Osteoblast (primary cell): ENCODE results near the gene DNAAF5. TPM values are rescaled to one million over a fixed set of nuclear protein-coding genes. Genes with fewer than 3 reads are reported as not detected.
A peak's percentile ranks its signal among the peaks of the same experiment; 100 is the strongest.

Experiments used
- DNase-seq: peaks from one replicate; pipeline ENCODE4 v3.0.0; 2011; ENCODE audit warnings: low spot score, mixed read lengths; ENCODE audit not compliant: insufficient read length; ENCODE audit errors: missing footprints
- H2AFZ ChIP-seq: 2 replicates; pipeline ENCODE4 v1.6.0; 2011; ENCODE audit warnings: mild to moderate bottlenecking, low read length
- H3K27ac ChIP-seq: 2 replicates; pipeline ENCODE4 v1.5.1; 2011; ENCODE audit warnings: mild to moderate bottlenecking, low read depth, low read length, moderate library complexity
- H3K27me3 ChIP-seq: 2 replicates; pipeline ENCODE4 v1.6.0; 2012; ENCODE audit warnings: mild to moderate bottlenecking, control low read depth, inconsistent platforms, low read length, moderate library complexity; ENCODE audit not compliant: insufficient read depth
- H3K36me3 ChIP-seq: 2 replicates; pipeline ENCODE4 v1.5.1; 2011; ENCODE audit warnings: mild to moderate bottlenecking, low read length, control low read depth, moderate library complexity; ENCODE audit not compliant: insufficient read depth
- H3K4me1 ChIP-seq: 2 replicates; pipeline ENCODE4 v1.5.1; 2011; ENCODE audit warnings: mild to moderate bottlenecking, low read length, control low read depth, moderate library complexity; ENCODE audit not compliant: insufficient read depth
- H3K4me2 ChIP-seq: 2 replicates; pipeline ENCODE4 v1.6.0; 2011; ENCODE audit warnings: mild to moderate bottlenecking, low read length; ENCODE audit not compliant: insufficient read depth
- H3K4me3 ChIP-seq: fragments of 200-600 bp; sonication (generic); 3 replicates; pipeline ENCODE4 v1.5.1; 2012; ENCODE audit warnings: mild to moderate bottlenecking, low read length, inconsistent platforms; ENCODE audit not compliant: insufficient read depth
- H3K79me2 ChIP-seq: 2 replicates; pipeline ENCODE4 v1.6.0; 2012; ENCODE audit warnings: mild to moderate bottlenecking, low read length, control low read depth, inconsistent platforms; ENCODE audit not compliant: insufficient read depth
- H3K9me3 ChIP-seq: 2 replicates; pipeline ENCODE4 v1.5.1; 2011; ENCODE audit warnings: low read depth, low read length, control low read depth
- H4K20me1 ChIP-seq: 2 replicates; pipeline ENCODE4 v1.6.0; 2012; ENCODE audit warnings: mild to moderate bottlenecking, low read length, control low read depth; ENCODE audit not compliant: insufficient read depth
- CTCF ChIP-seq: IDR thresholded peaks from 2 replicates; pipeline ENCODE4 v1.5.1; 2011; ENCODE audit warnings: mild to moderate bottlenecking, low read depth, low read length, moderate library complexity; ENCODE audit errors: extremely low read depth
- total RNA-seq: library from RNA; depleted of rRNA; stranded (reverse); fragments of >200 nt; gene quantifications from 2 replicates; pipeline ENCODE4 v1.2.3, GENCODE V29; 2012

The DNAAF5 gene
- total RNA-seq, 1 donor = 22.4 TPM

GRCh38 chr7:716636-717035, 9.9 kb upstream of the DNAAF5 start:
- DNase-seq = peak; percentile 83
- Histone ChIP-seq H3K27ac (no peak overlapping the region), H3K4me1 (no peaks in the 10 kb centered on the region), H3K9me3 (no peaks in the 10 kb centered on the region), H3K79me2 (no peaks in the 10 kb centered on the region), H3K4me3 (no peak overlapping the region), H3K4me2 (no peak overlapping the region), H4K20me1 (no peaks in the 10 kb centered on the region), H3K36me3 (no peaks in the 10 kb centered on the region), H2AFZ (no peak overlapping the region), H3K27me3 (peaks cover 3% of the 10 kb centered on the region)
- TF ChIP-seq CTCF = no peak

GRCh38 chr7:721619-722248, 4.8 kb upstream of the DNAAF5 start:
- DNase-seq = no peak
- Histone ChIP-seq H2AFZ (no peak overlapping the region), H3K27ac (no peak overlapping the region), H3K4me1 (peaks cover 13% of the 10 kb centered on the region), H3K79me2 (no peaks in the 10 kb centered on the region), H3K36me3 (no peaks in the 10 kb centered on the region), H4K20me1 (no peaks in the 10 kb centered on the region), H3K9me3 (no peaks in the 10 kb centered on the region), H3K4me3 (no peak overlapping the region), H3K27me3 (no peaks in the 10 kb centered on the region), H3K4me2 (no peak overlapping the region)
- TF ChIP-seq CTCF = no peak

- peaks cover 21% of the 10 kb centered on the region for H3K4me1 ChIP-seq
- TF ChIP-seq CTCF = no peak
- H3K27ac ChIP-seq = no peak overlapping the region
- peaks cover 9% of the 10 kb centered on the region for H3K79me2 ChIP-seq
- H3K27me3 ChIP-seq = no peaks in the 10 kb centered on the region
- H3K36me3 ChIP-seq = no peaks in the 10 kb centered on the region
- H4K20me1 ChIP-seq = peaks cover 7% of the 10 kb centered on the region
- no peak for DNase-seq
- no peak overlapping the region for H3K4me2 ChIP-seq
- H2AFZ ChIP-seq = no peak overlapping the region
- no peak overlapping the region for H3K4me3 ChIP-seq
- no peaks in the 10 kb centered on the region for H3K9me3 ChIP-seq
These were observed 3.0 kb upstream of the DNAAF5 start for GRCh38 chr7:723541-723940.

GRCh38 chr7:724298-724697, 2.2 kb upstream of the DNAAF5 start:
- Histone ChIP-seq H3K4me2 (no peak overlapping the region), H3K4me3 (no peak overlapping the region), H3K27ac (no peak overlapping the region), H3K4me1 (peaks cover 21% of the 10 kb centered on the region), H3K36me3 (no peaks in the 10 kb centered on the region), H4K20me1 (peaks cover 11% of the 10 kb centered on the region), H3K79me2 (peaks cover 11% of the 10 kb centered on the region), H3K9me3 (no peaks in the 10 kb centered on the region), H3K27me3 (no peaks in the 10 kb centered on the region), H2AFZ (no peak overlapping the region)
- DNase-seq = no peak
- TF ChIP-seq CTCF = no peak
